Mucosa of rectum (tissue), 2 donors: Measurements from ENCODE around the gene EFNA5.

Experiments used
- H3K27ac ChIP-seq, 2 donors: one replicate each; pipeline ENCODE4 v1.7.0; 2013; ENCODE audit warnings: inconsistent platforms in 2 of 2, low read depth in 2 of 2, low read length in 2 of 2
- H3K27me3 ChIP-seq, 2 donors: one replicate each; pipeline ENCODE4 v1.7.0; 2013; ENCODE audit warnings: low read length in 2 of 2; ENCODE audit not compliant: control insufficient read depth in 2 of 2, insufficient read depth in 2 of 2
- H3K36me3 ChIP-seq, 2 donors: one replicate each; pipeline ENCODE4 v1.7.0; 2013; ENCODE audit warnings: low read length in 2 of 2; ENCODE audit not compliant: control insufficient read depth in 2 of 2, insufficient read depth in 2 of 2
- H3K4me1 ChIP-seq, 2 donors: one replicate each; pipeline ENCODE4 v1.7.0; 2013; ENCODE audit warnings: low read length in 2 of 2, mild to moderate bottlenecking in 1 of 2; ENCODE audit not compliant: control insufficient read depth in 2 of 2, insufficient read depth in 2 of 2
- H3K4me3 ChIP-seq, 2 donors: one replicate each; pipeline ENCODE4 v1.7.0; 2013; ENCODE audit warnings: low read length in 2 of 2
- H3K9ac ChIP-seq, 2 donors: one replicate each; pipeline ENCODE4 v1.7.0; 2013; ENCODE audit warnings: low read length in 2 of 2, low read depth in 1 of 2, mild to moderate bottlenecking in 1 of 2
- H3K9me3 ChIP-seq, 2 donors: one replicate each; pipeline ENCODE4 v1.7.0; 2013; ENCODE audit warnings: low read length in 2 of 2; ENCODE audit not compliant: control insufficient read depth in 2 of 2
- donor health status: healthy.
- donor health status: Normal muscosa, but diverticular disease.

Gene EFNA5

DNA sequence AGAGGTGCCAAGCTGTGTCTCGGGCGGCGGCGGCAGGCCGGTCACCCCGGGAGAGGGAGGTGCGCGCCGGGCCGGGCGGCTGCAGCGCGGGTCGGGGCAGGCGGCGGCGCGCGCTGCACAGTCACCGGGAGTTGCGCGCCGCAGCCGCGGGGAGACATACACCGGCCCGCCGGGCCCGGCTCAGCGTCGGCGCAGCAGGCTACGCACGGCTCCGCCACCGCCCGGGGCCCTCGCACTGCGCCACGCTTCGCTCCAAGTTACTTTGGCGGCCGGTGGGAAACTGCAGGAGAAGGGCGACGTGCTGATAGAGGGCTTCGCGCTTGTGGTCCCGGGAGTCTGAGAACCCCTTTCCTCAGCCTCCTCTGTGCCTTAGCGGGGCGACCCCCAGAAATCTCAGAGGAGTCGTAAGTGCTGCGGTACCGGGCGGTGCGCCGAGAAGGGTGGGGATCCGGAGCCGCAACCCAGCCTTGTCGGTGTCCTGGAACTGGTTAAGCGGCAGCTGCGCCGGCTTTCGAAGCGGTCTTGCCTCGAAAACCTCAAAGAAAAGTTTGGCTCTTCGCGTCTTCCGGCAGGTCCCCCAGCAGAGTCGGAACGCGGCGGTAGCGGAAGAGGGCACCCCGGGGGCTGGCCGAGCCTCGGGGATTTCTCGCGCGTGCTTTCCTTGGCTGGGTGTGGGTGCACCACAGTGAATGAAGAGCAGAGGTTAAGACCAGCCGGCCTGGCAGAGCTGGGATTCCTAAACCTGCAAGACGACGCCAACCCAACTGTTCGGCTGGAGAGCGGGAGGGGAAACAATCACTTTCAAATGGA lies at the start of gene EFNA5:
Gene EFNA5 (minus strand): TSS at position 6 of the 810 bp plus-strand sequence.
- no peaks in the 10 kb centered on the region for H3K9me3 ChIP-seq
- peak within 1 kb of the TSS; percentile 83 for H3K4me3 ChIP-seq
- peaks cover 2 to 3% of the 10 kb centered on the region in 2 donors for H3K27me3 ChIP-seq
- H3K4me1 ChIP-seq: peaks cover 10 to 16% of the 10 kb centered on the region in 2 donors
- H3K9ac ChIP-seq: peak within 1 kb of the TSS; percentile 56 to 79
- H3K36me3 ChIP-seq: no peaks in the 10 kb centered on the region
- H3K27ac ChIP-seq: peak within 1 kb of the TSS; percentile 72 to 76

GRCh38 chr5:107719034-107719606 lies 48.4 kb upstream of the EFNA5 start:
- Histone ChIP-seq H3K27ac (no peak overlapping the region), H3K9ac (no peak overlapping the region), H3K4me1 (no peaks in the 10 kb centered on the region), H3K36me3 (no peaks in the 10 kb centered on the region), H3K27me3 (no peaks in the 10 kb centered on the region), H3K4me3 (no peak overlapping the region), H3K9me3 (peaks cover 2 to 4% of the 10 kb centered on the region in 2 donors)

- no peaks in the 10 kb centered on the region for H3K27me3 ChIP-seq
- H3K9ac ChIP-seq: no peak overlapping the region
- H3K4me3 ChIP-seq: no peak overlapping the region
- H3K27ac ChIP-seq: no peak overlapping the region
- no peaks in the 10 kb centered on the region for H3K4me1 ChIP-seq
- no peaks in the 10 kb centered on the region for H3K36me3 ChIP-seq
- peaks cover 2 to 4% of the 10 kb centered on the region in 2 donors for H3K9me3 ChIP-seq
These were observed 47.1 kb upstream of the EFNA5 start for GRCh38 chr5:107717816-107718215.

- no peaks in the 10 kb centered on the region for H3K27me3 ChIP-seq
- peaks cover 0 to 2% of the 10 kb centered on the region in 2 donors for H3K9me3 ChIP-seq
- no peak overlapping the region for H3K27ac ChIP-seq
- H3K4me1 ChIP-seq: no peaks in the 10 kb centered on the region
- no peaks in the 10 kb centered on the region for H3K36me3 ChIP-seq
- H3K4me3 ChIP-seq: no peak overlapping the region
- no peak overlapping the region for H3K9ac ChIP-seq
These were observed 42.5 kb upstream of the EFNA5 start for GRCh38 chr5:107713228-107713627.

DNA sequence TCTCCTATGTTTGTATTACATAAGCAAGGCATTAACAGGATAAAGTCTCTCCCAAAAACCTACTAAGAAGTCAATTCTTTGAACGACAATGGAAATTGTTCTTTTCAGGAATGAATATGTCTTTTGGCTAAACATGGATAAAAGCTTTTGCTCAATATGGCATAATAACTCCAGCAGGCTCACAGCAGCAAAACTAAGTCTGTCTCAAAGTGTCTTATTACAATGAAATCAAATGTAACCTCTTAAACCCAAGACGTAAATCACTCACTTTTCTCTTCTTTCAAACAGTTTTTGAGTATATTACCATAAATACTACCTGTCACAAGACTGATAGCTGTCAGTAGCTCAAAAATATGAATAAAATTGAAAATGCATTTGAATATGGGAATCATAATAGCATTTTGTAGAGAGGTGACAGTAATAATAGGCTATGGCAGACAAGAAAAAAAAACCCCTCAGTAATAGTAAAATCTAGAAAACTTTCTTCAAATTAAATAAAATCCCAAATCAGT lies 41.7 kb upstream of the EFNA5 start:
- Histone ChIP-seq H3K9ac (no peak overlapping the region), H3K27me3 (no peaks in the 10 kb centered on the region), H3K4me1 (no peaks in the 10 kb centered on the region), H3K36me3 (no peaks in the 10 kb centered on the region), H3K4me3 (no peak overlapping the region), H3K9me3 (peaks cover 0 to 2% of the 10 kb centered on the region in 2 donors), H3K27ac (no peak overlapping the region)

DNA sequence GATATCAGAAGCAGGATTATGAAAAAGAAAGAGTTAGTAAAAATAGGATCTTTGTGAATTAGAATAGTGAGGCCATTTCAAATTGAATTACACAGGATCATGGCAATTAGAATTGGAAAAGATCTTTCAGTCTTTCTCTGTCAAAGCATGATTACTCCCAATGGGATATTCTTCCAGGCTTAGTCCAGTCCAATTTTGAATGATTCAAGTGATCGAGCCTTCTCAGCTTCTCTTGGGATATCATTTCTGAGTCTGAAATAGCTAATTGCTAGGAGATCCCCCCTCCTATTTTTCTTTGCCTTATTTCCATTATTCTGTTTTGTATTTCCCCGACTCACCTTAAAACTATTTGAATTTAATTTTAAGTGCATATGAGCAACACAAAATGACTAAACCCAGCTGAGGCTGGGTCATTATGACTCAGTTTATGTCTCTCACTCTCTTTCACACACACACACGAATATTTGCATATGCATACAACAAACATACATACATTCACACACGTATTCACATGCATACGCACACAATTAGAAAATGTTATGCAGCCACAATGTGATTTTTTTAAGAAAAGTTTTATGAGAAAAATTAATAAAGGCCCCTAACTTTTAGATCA lies 34.8 kb upstream of the EFNA5 start:
- Histone ChIP-seq H3K9ac (no peak overlapping the region), H3K4me3 (no peak overlapping the region), H3K27ac (no peak overlapping the region), H3K9me3 (no peaks in the 10 kb centered on the region), H3K4me1 (no peaks in the 10 kb centered on the region), H3K27me3 (no peaks in the 10 kb centered on the region), H3K36me3 (no peaks in the 10 kb centered on the region)

DNA sequence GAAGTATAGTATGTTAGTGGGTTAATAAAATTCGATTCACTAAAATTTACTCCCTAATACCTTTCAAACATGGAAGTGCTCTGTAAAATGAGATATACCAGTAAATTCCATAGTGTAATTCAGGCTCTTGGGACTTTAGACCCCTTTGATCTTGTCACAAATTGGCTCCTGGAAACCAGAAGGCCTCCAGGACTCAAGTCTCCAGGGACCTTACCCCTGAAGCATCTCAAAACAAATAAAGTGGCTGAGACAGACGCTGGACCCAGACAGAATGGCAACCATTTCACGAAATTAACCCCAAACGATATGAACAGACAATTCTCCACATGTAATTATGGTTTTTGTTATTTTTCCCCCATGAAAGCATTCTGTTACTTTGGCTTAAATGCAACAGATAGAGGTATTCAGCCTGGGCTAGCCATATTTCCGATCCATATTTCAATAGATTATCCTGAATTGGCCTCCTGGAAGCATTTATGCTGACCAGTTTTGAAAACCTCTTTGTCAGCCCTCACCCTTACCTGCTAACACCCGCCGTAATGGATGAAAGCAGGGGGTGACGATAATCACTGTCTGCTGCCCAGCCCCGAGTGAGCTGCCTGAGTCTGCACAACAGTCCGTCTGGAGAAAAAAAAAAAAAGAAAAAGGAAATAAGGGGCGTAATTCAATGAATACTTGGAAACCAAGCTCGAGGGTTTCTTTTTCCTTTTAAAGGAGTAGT lies 34.1 kb upstream of the EFNA5 start:
- H3K9ac ChIP-seq: no peak overlapping the region
- no peaks in the 10 kb centered on the region for H3K4me1 ChIP-seq
- H3K9me3 ChIP-seq: no peaks in the 10 kb centered on the region
- no peak overlapping the region for H3K4me3 ChIP-seq
- H3K27me3 ChIP-seq: no peaks in the 10 kb centered on the region
- H3K27ac ChIP-seq: no peak overlapping the region
- no peaks in the 10 kb centered on the region for H3K36me3 ChIP-seq

DNA sequence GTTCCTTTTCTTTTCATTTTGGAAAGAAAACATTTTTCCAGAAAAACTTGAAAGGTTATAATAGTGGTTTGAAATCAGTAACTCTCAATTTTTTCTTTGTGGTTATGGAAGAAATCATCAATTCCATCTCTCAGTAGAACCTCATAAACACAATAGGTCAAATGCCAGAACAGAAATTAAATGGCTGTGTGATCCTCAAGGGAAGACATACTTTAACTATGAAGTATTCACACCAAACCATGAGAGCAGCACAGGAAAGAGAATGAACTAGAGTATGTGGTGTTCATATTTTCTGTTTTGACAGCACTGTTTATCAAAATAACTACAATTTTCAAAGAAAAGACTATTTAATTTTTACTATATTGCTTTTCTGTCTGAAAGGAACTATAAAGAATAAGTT lies 29.7 kb upstream of the EFNA5 start:
- no peaks in the 10 kb centered on the region for H3K27me3 ChIP-seq
- H3K4me3 ChIP-seq: no peak overlapping the region
- no peaks in the 10 kb centered on the region for H3K9me3 ChIP-seq
- no peak overlapping the region for H3K27ac ChIP-seq
- H3K4me1 ChIP-seq: no peaks in the 10 kb centered on the region
- H3K9ac ChIP-seq: no peak overlapping the region
- H3K36me3 ChIP-seq: no peaks in the 10 kb centered on the region

- no peaks in the 10 kb centered on the region for H3K9me3 ChIP-seq
- no peak overlapping the region for H3K9ac ChIP-seq
- H3K27ac ChIP-seq: no peak overlapping the region
- H3K36me3 ChIP-seq: no peaks in the 10 kb centered on the region
- no peaks in the 10 kb centered on the region for H3K4me1 ChIP-seq
- no peaks in the 10 kb centered on the region for H3K27me3 ChIP-seq
- H3K4me3 ChIP-seq: no peak overlapping the region
These were observed 28.7 kb upstream of the EFNA5 start for GRCh38 chr5:107699425-107699824.

GRCh38 chr5:107698286-107698685 lies 27.5 kb upstream of the EFNA5 start:
- Histone ChIP-seq H3K27me3 (no peaks in the 10 kb centered on the region), H3K4me3 (no peak overlapping the region), H3K27ac (no peak overlapping the region), H3K9ac (no peak overlapping the region), H3K4me1 (no peaks in the 10 kb centered on the region), H3K9me3 (no peaks in the 10 kb centered on the region), H3K36me3 (no peaks in the 10 kb centered on the region)
